22Rv1 (cell line): Measurements from ENCODE around the gene NFXL1.

ENCODE experiments used
- CTCF ChIP-seq: fragments of 450-650 bp; IDR thresholded peaks from 2 replicates; pipeline ENCODE4 v1.5.1; 2017; ENCODE audit warnings: mild to moderate bottlenecking
- ZFX ChIP-seq: fragments of 450-650 bp; IDR thresholded peaks from 2 replicates; pipeline ENCODE4 v1.6.1; 2017; ENCODE audit warnings: antibody characterized with exemption, borderline replicate concordance

- TF ChIP-seq CTCF (0 out of 2 replicates have a peak, but pooled peaks have one; percentile 1), ZFX (no peak)
Observed at GRCh38 chr4:47837094-47837907, 77.1 kb downstream of the NFXL1 start.
